ENCODE results near the gene DMPK.
A peak's percentile ranks its signal among the peaks of the same experiment; 100 is the strongest.

DMPK gene

GRCh38 chr19:45767881-45768654, 14.2 kb downstream of the DMPK start:
- H3K4me1 ChIP-seq (ENCODE audit: control insufficient read depth, insufficient read depth, low read length): peaks cover 75% of the 10 kb centered on the region
- H3K4me3 ChIP-seq (ENCODE audit: low read length in 2 of 2): peak overlapping the region; percentile 83 to 91
- peak overlapping the region; percentile 93 for H3K27ac ChIP-seq (ENCODE audit: low read length)
- H3K27me3 ChIP-seq (ENCODE audit: control insufficient read depth in 1 of 2, insufficient read depth in 2 of 2, low read length in 2 of 2): no peaks in the 10 kb centered on the region
- H3K9ac ChIP-seq (ENCODE audit: low read length in 2 of 2): peak overlapping the region; percentile 84 to 87
- peaks cover 1 to 13% of the 10 kb centered on the region in 2 donors for H3K36me3 ChIP-seq (ENCODE audit: control insufficient read depth in 2 of 2, insufficient read depth in 2 of 2, low read length in 2 of 2)
- no peaks in the 10 kb centered on the region for H3K9me3 ChIP-seq (ENCODE audit: control insufficient read depth in 2 of 2, low read length in 2 of 2)

- H3K4me3 ChIP-seq (ENCODE audit: low read length in 2 of 2): peak overlapping the region; percentile 83 to 91
- peaks cover 75% of the 10 kb centered on the region for H3K4me1 ChIP-seq (ENCODE audit: control insufficient read depth, insufficient read depth, low read length)
- no peaks in the 10 kb centered on the region for H3K27me3 ChIP-seq (ENCODE audit: control insufficient read depth in 1 of 2, insufficient read depth in 2 of 2, low read length in 2 of 2)
- peaks cover 0 to 9% of the 10 kb centered on the region in 2 donors for H3K36me3 ChIP-seq (ENCODE audit: control insufficient read depth in 2 of 2, insufficient read depth in 2 of 2, low read length in 2 of 2)
- peak overlapping the region; percentile 93 for H3K27ac ChIP-seq (ENCODE audit: low read length)
- peak overlapping the region; percentile 84 to 87 for H3K9ac ChIP-seq (ENCODE audit: low read length in 2 of 2)
- H3K9me3 ChIP-seq (ENCODE audit: control insufficient read depth in 2 of 2, low read length in 2 of 2): no peaks in the 10 kb centered on the region
These were observed 14.8 kb downstream of the DMPK start for GRCh38 chr19:45767410-45767880.

GRCh38 chr19:45766869-45767346, 15.4 kb downstream of the DMPK start:
- Histone ChIP-seq H3K4me1 (ENCODE audit: control insufficient read depth, insufficient read depth, low read length) (peaks cover 70% of the 10 kb centered on the region), H3K9ac (ENCODE audit: low read length in 2 of 2) (peak overlapping the region; percentile 84 to 87), H3K27me3 (ENCODE audit: control insufficient read depth in 1 of 2, insufficient read depth in 2 of 2, low read length in 2 of 2) (no peaks in the 10 kb centered on the region), H3K9me3 (ENCODE audit: control insufficient read depth in 2 of 2, low read length in 2 of 2) (no peaks in the 10 kb centered on the region), H3K27ac (ENCODE audit: low read length) (peak overlapping the region; percentile 93), H3K4me3 (ENCODE audit: low read length in 2 of 2) (peak overlapping the region; percentile 83 to 91), H3K36me3 (ENCODE audit: control insufficient read depth in 2 of 2, insufficient read depth in 2 of 2, low read length in 2 of 2) (peaks cover 0 to 5% of the 10 kb centered on the region in 2 donors)

- Histone ChIP-seq H3K36me3 (ENCODE audit: control insufficient read depth in 2 of 2, insufficient read depth in 2 of 2, low read length in 2 of 2) (peaks cover 0 to 2% of the 10 kb centered on the region in 2 donors), H3K9ac (ENCODE audit: low read length in 2 of 2) (peak overlapping the region; percentile 84 to 87), H3K4me1 (ENCODE audit: control insufficient read depth, insufficient read depth, low read length) (peaks cover 70% of the 10 kb centered on the region), H3K4me3 (ENCODE audit: low read length in 2 of 2) (peak overlapping the region; percentile 83 to 91), H3K27ac (ENCODE audit: low read length) (peak overlapping the region; percentile 93), H3K27me3 (ENCODE audit: control insufficient read depth in 1 of 2, insufficient read depth in 2 of 2, low read length in 2 of 2) (no peaks in the 10 kb centered on the region), H3K9me3 (ENCODE audit: control insufficient read depth in 2 of 2, low read length in 2 of 2) (no peaks in the 10 kb centered on the region)
These were observed 15.9 kb downstream of the DMPK start for GRCh38 chr19:45766296-45766868.

GRCh38 chr19:45765702-45766295, 16.5 kb downstream of the DMPK start:
- peak overlapping the region; percentile 93 for H3K27ac ChIP-seq (ENCODE audit: low read length)
- H3K36me3 ChIP-seq (ENCODE audit: control insufficient read depth in 2 of 2, insufficient read depth in 2 of 2, low read length in 2 of 2): no peaks in the 10 kb centered on the region
- peak overlapping the region; percentile 29 to 87 for H3K9ac ChIP-seq (ENCODE audit: low read length in 2 of 2)
- no peaks in the 10 kb centered on the region for H3K9me3 ChIP-seq (ENCODE audit: control insufficient read depth in 2 of 2, low read length in 2 of 2)
- peaks cover 64% of the 10 kb centered on the region for H3K4me1 ChIP-seq (ENCODE audit: control insufficient read depth, insufficient read depth, low read length)
- H3K4me3 ChIP-seq (ENCODE audit: low read length in 2 of 2): peak overlapping the region in 1 of 2 donors; percentile 91
- H3K27me3 ChIP-seq (ENCODE audit: control insufficient read depth in 1 of 2, insufficient read depth in 2 of 2, low read length in 2 of 2): no peaks in the 10 kb centered on the region

GRCh38 chr19:45764945-45765701, 17.2 kb downstream of the DMPK start:
- Histone ChIP-seq H3K27ac (ENCODE audit: low read length) (peak overlapping the region; percentile 93), H3K36me3 (ENCODE audit: control insufficient read depth in 2 of 2, insufficient read depth in 2 of 2, low read length in 2 of 2) (no peaks in the 10 kb centered on the region), H3K27me3 (ENCODE audit: control insufficient read depth in 1 of 2, insufficient read depth in 2 of 2, low read length in 2 of 2) (no peaks in the 10 kb centered on the region), H3K4me3 (ENCODE audit: low read length in 2 of 2) (peak overlapping the region in 1 of 2 donors; percentile 91), H3K9ac (ENCODE audit: low read length in 2 of 2) (peak overlapping the region; percentile 17 to 29), H3K9me3 (ENCODE audit: control insufficient read depth in 2 of 2, low read length in 2 of 2) (no peaks in the 10 kb centered on the region), H3K4me1 (ENCODE audit: control insufficient read depth, insufficient read depth, low read length) (peaks cover 58% of the 10 kb centered on the region)

- no peaks in the 10 kb centered on the region for H3K9me3 ChIP-seq (ENCODE audit: control insufficient read depth in 2 of 2, low read length in 2 of 2)
- H3K36me3 ChIP-seq (ENCODE audit: control insufficient read depth in 2 of 2, insufficient read depth in 2 of 2, low read length in 2 of 2): no peaks in the 10 kb centered on the region
- H3K27me3 ChIP-seq (ENCODE audit: control insufficient read depth in 1 of 2, insufficient read depth in 2 of 2, low read length in 2 of 2): no peaks in the 10 kb centered on the region
- H3K4me1 ChIP-seq (ENCODE audit: control insufficient read depth, insufficient read depth, low read length): peaks cover 52% of the 10 kb centered on the region
- peak overlapping the region; percentile 93 for H3K27ac ChIP-seq (ENCODE audit: low read length)
- H3K9ac ChIP-seq (ENCODE audit: low read length in 2 of 2): peak overlapping the region in 1 of 2 donors; percentile 44
- H3K4me3 ChIP-seq (ENCODE audit: low read length in 2 of 2): peak overlapping the region; percentile 43 to 55
These were observed 17.8 kb downstream of the DMPK start for GRCh38 chr19:45764475-45764874.

- no peaks in the 10 kb centered on the region for H3K27me3 ChIP-seq (ENCODE audit: control insufficient read depth in 1 of 2, insufficient read depth in 2 of 2, low read length in 2 of 2)
- H3K9ac ChIP-seq (ENCODE audit: low read length in 2 of 2): peak overlapping the region; percentile 44 to 51
- H3K4me1 ChIP-seq (ENCODE audit: control insufficient read depth, insufficient read depth, low read length): peaks cover 52% of the 10 kb centered on the region
- no peaks in the 10 kb centered on the region for H3K9me3 ChIP-seq (ENCODE audit: control insufficient read depth in 2 of 2, low read length in 2 of 2)
- H3K27ac ChIP-seq (ENCODE audit: low read length): peak overlapping the region; percentile 93
- peak overlapping the region; percentile 55 to 59 for H3K4me3 ChIP-seq (ENCODE audit: low read length in 2 of 2)
- no peaks in the 10 kb centered on the region for H3K36me3 ChIP-seq (ENCODE audit: control insufficient read depth in 2 of 2, insufficient read depth in 2 of 2, low read length in 2 of 2)
These were observed 18.5 kb downstream of the DMPK start for GRCh38 chr19:45763691-45764294.

GRCh38 chr19:45762870-45763631, 19.2 kb downstream of the DMPK start:
- Histone ChIP-seq H3K4me3 (ENCODE audit: low read length in 2 of 2) (no peak overlapping the region), H3K9me3 (ENCODE audit: control insufficient read depth in 2 of 2, low read length in 2 of 2) (no peaks in the 10 kb centered on the region), H3K9ac (ENCODE audit: low read length in 2 of 2) (peak overlapping the region; percentile 44 to 51), H3K4me1 (ENCODE audit: control insufficient read depth, insufficient read depth, low read length) (peaks cover 50% of the 10 kb centered on the region), H3K27ac (ENCODE audit: low read length) (peak overlapping the region; percentile 93), H3K27me3 (ENCODE audit: control insufficient read depth in 1 of 2, insufficient read depth in 2 of 2, low read length in 2 of 2) (no peaks in the 10 kb centered on the region), H3K36me3 (ENCODE audit: control insufficient read depth in 2 of 2, insufficient read depth in 2 of 2, low read length in 2 of 2) (no peaks in the 10 kb centered on the region)
